GM12878 (cell line): ENCODE measurements around the gene CETP. TPM values are rescaled to one million over a fixed set of nuclear protein-coding genes. Genes with fewer than 3 reads are reported as not detected.

Experiments
- BACH1 ChIP-seq: fragments of 450-650 bp; IDR thresholded peaks from 2 replicates; pipeline ENCODE4 v1.6.1; 2017; ENCODE audit warnings: mild to moderate bottlenecking, borderline replicate concordance
- BCL11A ChIP-seq: IDR thresholded peaks from 2 replicates; pipeline ENCODE4 v1.6.1; 2011; ENCODE audit warnings: low read depth, low read length
- E2F8 ChIP-seq: fragments of 450-650 bp; IDR thresholded peaks from 2 replicates; pipeline ENCODE4 v1.6.1; 2018; ENCODE audit warnings: mild to moderate bottlenecking, low read depth, moderate library complexity; ENCODE audit not compliant: partially characterized antibody
- EED ChIP-seq: sonication (generic); IDR thresholded peaks from 2 replicates; pipeline ENCODE4 v1.6.1; 2016; ENCODE audit warnings: antibody characterized with exemption, low read depth
- ETV6 ChIP-seq, 2 experiments: fragments of 450-650 bp in 1 of 2; IDR thresholded peaks in 1 of 2; conservative IDR thresholded peaks in 1 of 2; 2 replicates each; pipeline ENCODE4 v1.6.1; 2014; ENCODE audit warnings: antibody characterized with exemption in 1 of 2, borderline replicate concordance in 1 of 2, low read depth in 1 of 2, mild to moderate bottlenecking in 1 of 2, moderate library complexity in 1 of 2
- EZH2 ChIP-seq: IDR thresholded peaks from 2 replicates; pipeline ENCODE4 v1.6.1; 2012; ENCODE audit warnings: low read depth, mild to moderate bottlenecking, control low read depth, inconsistent platforms, low read length, borderline replicate concordance; ENCODE audit not compliant: control insufficient read depth
- FOXM1 ChIP-seq: IDR thresholded peaks from 2 replicates; pipeline ENCODE4 v1.6.1; 2012; ENCODE audit warnings: low read depth, mild to moderate bottlenecking, inconsistent platforms, low read length, moderate library complexity
- HDAC6 ChIP-seq: fragments of 200-600 bp; sonication (generic); IDR thresholded peaks from one replicate; pipeline ENCODE4 v1.8.0; 2017; ENCODE audit warnings: antibody characterized with exemption; ENCODE audit not compliant: unreplicated experiment
- RELB ChIP-seq: fragments of 450-650 bp; IDR thresholded peaks from 2 replicates; pipeline ENCODE4 v1.6.1; 2017; ENCODE audit warnings: low read depth, mild to moderate bottlenecking, moderate library complexity
- SUZ12 ChIP-seq: fragments of 200-600 bp; sonication (generic); IDR thresholded peaks from one replicate; pipeline ENCODE4 v1.6.1; 2018; ENCODE audit warnings: antibody characterized with exemption, mild to moderate bottlenecking; ENCODE audit not compliant: unreplicated experiment
- TAF1 ChIP-seq: IDR thresholded peaks from 2 replicates; pipeline ENCODE4 v1.6.1; 2011; ENCODE audit warnings: mild to moderate bottlenecking, low read depth, low read length, borderline replicate concordance
- ZNF592 ChIP-seq: fragments of 450-650 bp; IDR thresholded peaks from 2 replicates; pipeline ENCODE4 v1.6.1; 2017; ENCODE audit warnings: mild to moderate bottlenecking, moderate library complexity
- ZNF687 ChIP-seq: fragments of 450-650 bp; IDR thresholded peaks from 2 replicates; pipeline ENCODE4 v1.6.1; 2017; ENCODE audit warnings: mild to moderate bottlenecking, moderate library complexity
- ZSCAN29 ChIP-seq: fragments of 450-650 bp; IDR thresholded peaks from 2 replicates; pipeline ENCODE4 v1.6.1; 2017; ENCODE audit warnings: mild to moderate bottlenecking, moderate library complexity
- polyA plus RNA-seq, 11 experiments: library from polyadenylated mRNA; depleted of rRNA in 4 of 11; unstranded in 6 of 11; stranded (reverse) in 5 of 11; fragments of >200 nt; fragmentation: Nextera tagmentation in 4 of 11; fragmentation: Illumina TruSeq in 1 of 11; extraction: Ambion mirVana in 4 of 11; extraction: Trizol in 1 of 11; gene quantifications; 1 replicate in 1 of 11; 2 replicates in 10 of 11; pipeline versions ENCODE4 v1.2.1 to v1.2.3, GENCODE V29; 2011 to 2016; ENCODE audit warnings: inconsistent platforms in 2 of 11, missing spikeins in 2 of 11, low read depth in 1 of 11
- total RNA-seq, 4 experiments: library from RNA; depleted of rRNA in 3 of 4; stranded (reverse); fragments of >200 nt in 3 of 4; fragmentation: Illumina TruSeq in 1 of 4; extraction: Trizol in 1 of 4; gene quantifications; 2 replicates each; pipeline versions ENCODE4 v1.2.1 to v1.2.3, GENCODE V29; 2013 to 2021

Gene CETP
- total and polyA plus RNA-seq, 10 of the 15 experiments (the other 5 are each of a cell fraction or from before 2014, with no cell fraction given), result 1.2 to 6.4 (median 2.1) TPM

GRCh38 chr16:56944954-56945839 lies 16.6 kb upstream of the CETP start (continued):
- TF ChIP-seq SUZ12 (no peak), RELB (0 out of 2 replicates have a peak, but pooled peaks have one; percentile 14), ZSCAN29 (no peak), BCL11A (peak; percentile 31; the same call in 1 of the 2 replicates), EED (peak; percentile 94), ZNF687 (0 out of 2 replicates have a peak, but pooled peaks have one; percentile 19), HDAC6 (no peak), ETV6 (conservative IDR thresholded peaks at IDR 0.05 in 1 of 2, IDR thresholded peaks at IDR 0.05 in 1 of 2; ENCODE audit: borderline replicate concordance in 1 of 2, low read depth in 1 of 2) (peak in 1 of 2 experiments; percentile 66; a peak in 1 of 4 replicates), E2F8 (peak; percentile 41), TAF1 (no peak), FOXM1 (peak; percentile 62; the same call in 1 of the 2 replicates), BACH1 (0 out of 2 replicates have a peak, but pooled peaks have one; percentile 28), EZH2 (no peak), ZNF592 (0 out of 2 replicates have a peak, but pooled peaks have one; percentile 22)
